GM21423 (cell line): ENCODE results near the gene EXOSC6.
"Not testable (repeated sequence)": the region's sequence is repeated elsewhere in the genome, so short reads cannot be mapped to it uniquely, and the experiment has no call there.

Experiments used
- ATAC-seq: cut with Tn5 transposase; IDR thresholded peaks from one replicate; pipeline ENCODE4 v1.9.1; 2021; ENCODE audit warnings: mild to moderate bottlenecking, moderate library complexity; ENCODE audit not compliant: unreplicated experiment

The EXOSC6 gene

DNA sequence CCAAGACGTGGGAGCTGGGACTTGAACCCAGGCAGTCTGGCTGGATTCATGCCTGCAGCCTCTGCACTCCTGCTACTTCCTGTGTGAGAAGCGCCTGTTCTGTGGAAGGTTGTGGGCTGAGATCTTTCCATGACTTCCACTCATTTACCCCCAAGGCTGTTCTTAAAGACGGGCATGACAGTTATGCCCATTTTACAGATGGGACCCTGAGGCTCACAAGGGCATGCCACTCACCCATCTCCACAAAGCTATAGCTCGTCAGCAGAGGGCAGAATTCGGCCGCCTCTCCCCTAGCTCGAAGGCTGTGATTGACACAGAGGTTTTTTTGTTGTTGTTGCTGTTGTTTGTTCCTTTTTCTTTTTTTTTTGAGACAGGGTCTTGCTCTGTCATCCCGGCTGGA, 51.7 kb downstream of the EXOSC6 start:
- ATAC-seq, result not testable (repeated sequence)

DNA sequence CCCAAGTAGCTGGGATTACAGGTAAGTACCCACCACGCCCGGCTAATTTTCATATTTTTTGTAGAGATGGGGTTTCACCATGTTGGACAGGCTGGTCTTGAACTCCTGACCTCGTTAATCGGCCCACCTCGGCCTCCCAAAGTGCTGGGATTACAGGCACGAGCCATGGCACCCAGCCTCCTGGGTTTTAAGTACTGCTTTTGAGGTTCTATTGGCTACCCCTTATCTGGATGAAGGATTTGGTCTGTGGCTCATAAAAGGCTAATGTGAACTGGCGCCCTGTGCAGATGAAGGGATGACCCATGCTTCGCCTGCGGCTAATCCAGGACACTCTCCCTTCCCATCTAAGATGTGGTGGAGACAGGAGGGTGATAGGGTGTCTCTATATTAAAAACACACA, 52.6 kb downstream of the EXOSC6 start:
- not testable (repeated sequence) for ATAC-seq

DNA sequence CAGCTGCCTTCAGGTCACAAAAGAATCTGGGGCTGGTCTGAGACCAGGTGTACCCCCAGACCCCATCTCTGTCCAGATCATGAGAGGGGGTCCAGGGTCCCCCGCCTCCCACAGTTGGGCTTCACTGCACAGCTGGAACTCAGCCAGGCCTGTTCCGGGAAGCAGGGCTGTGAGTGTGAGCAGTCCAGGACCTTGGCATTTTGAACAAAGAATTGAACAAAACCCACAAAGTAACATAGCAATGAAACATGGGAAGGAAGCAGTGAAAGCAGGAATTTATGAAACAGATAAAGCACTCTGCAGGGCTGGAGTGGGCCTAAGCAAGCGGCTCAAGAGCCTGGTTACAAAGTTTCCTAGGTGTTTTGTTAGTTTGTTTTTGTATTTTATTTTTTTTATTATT, 53.1 kb downstream of the EXOSC6 start:
- ATAC-seq, result not testable (repeated sequence)

DNA sequence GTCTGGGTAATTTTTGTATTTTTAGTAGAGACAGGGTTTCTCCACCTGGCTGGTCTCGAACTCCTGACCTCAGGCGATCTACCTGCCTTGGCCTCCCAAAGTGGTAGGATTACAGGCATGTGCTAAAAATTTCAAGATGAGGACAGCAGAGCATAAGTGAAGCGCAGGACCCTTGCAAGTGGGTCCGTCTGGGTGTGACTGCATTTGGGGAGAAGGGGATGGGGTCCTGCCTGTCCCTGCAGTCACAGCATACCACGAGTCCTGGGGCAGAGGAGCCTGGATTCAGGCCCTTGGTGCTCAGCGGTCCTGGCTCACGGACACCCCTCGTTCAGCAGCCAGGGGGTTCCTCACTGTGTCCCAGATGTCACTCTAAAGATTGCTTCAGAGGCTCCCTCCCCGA, 53.5 kb downstream of the EXOSC6 start:
- not testable (repeated sequence) for ATAC-seq

DNA sequence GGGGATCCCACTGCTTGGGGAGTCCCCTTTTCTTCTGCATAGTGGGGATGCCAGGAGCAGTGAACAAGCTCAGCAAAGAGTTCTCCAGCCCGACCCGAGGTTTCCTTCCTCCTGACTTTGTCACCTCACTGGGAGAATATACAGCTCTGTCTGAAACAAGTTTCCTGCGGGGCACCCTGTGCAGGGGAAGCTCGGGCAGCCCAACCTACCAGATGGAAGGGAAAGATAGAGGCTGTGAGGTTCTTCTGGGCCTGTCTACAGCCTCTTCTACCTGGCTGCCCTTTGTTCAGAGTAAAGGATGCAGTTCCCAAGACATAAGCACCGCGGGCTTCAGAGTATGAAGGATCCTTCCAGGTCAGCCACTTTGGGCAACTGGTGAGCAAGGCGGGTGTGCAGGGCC, 54.1 kb downstream of the EXOSC6 start:
- not testable (repeated sequence) for ATAC-seq
